ENCODE measurements around the gene MYO15A. TPM values are rescaled to one million over a fixed set of nuclear protein-coding genes. Genes with fewer than 3 reads are reported as not detected.
A peak's percentile ranks its signal among the peaks of the same experiment; 100 is the strongest.

The MYO15A gene
- total and polyA plus RNA-seq, 7 donors = 0.10 to 0.76 (median 0.28) TPM

DNA sequence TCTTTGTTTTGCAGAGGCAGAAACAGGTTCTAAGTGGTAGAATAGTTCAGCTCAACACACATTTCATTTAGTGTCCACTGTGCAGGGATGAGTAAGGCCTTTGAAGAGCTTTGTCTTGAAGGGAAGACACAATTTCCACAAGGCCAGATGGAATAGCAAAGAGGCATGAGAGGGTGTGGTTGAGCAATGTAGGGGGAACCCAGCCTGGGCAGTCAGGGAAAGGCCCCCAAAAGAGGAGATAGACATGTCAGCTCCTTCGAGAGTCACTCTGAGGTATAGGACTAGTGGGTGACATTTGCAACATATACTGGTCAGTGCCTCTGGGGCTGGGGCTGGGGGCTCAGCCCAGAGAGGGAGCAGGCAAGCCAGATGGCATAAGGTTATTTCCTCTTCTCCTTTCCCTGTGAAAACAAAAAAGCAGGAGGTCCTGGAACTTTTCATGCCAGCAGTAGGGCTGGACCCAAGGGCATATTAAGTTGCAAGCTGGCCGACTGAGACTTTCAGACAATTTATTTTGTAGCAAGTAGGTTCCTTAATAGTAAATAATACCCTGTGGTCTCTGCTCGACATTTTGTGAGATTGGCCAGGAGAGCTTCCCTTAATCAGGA is 82.2 kb downstream of the MYO15A start:
- Histone ChIP-seq H3K9me3 (no peaks in the 10 kb centered on the region), H3K36me3 (ENCODE audit: insufficient read depth in 1 of 2, low read depth in 1 of 2) (peaks cover 8 to 31% of the 10 kb centered on the region in 2 donors), H3K27me3 (ENCODE audit: insufficient read depth in 3 of 3, low read length in 2 of 3) (no peaks in the 10 kb centered on the region), H3K4me1 (peaks cover 87% of the 10 kb centered on the region), H3K4me3 (peak overlapping the region; percentile 42), H3K27ac (peak overlapping the region; percentile 96)
- DNase-seq (no peak), ATAC-seq (peak in 1 of 4 donors; percentile 5)
- intact Hi-C loops (cut with DNase I) = no loop called here
- WGBS, 3 donors = 16 to 29% (median 26%) methylated on average over 3 of the region's 3 CpGs
- TF ChIP-seq, protein P1, sequence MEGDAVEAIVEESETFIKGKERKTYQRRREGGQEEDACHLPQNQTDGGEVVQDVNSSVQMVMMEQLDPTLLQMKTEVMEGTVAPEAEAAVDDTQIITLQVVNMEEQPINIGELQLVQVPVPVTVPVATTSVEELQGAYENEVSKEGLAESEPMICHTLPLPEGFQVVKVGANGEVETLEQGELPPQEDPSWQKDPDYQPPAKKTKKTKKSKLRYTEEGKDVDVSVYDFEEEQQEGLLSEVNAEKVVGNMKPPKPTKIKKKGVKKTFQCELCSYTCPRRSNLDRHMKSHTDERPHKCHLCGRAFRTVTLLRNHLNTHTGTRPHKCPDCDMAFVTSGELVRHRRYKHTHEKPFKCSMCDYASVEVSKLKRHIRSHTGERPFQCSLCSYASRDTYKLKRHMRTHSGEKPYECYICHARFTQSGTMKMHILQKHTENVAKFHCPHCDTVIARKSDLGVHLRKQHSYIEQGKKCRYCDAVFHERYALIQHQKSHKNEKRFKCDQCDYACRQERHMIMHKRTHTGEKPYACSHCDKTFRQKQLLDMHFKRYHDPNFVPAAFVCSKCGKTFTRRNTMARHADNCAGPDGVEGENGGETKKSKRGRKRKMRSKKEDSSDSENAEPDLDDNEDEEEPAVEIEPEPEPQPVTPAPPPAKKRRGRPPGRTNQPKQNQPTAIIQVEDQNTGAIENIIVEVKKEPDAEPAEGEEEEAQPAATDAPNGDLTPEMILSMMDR (IDR thresholded peaks at IDR 0.05) = no peak

- TF ChIP-seq, protein P1 (IDR thresholded peaks at IDR 0.05) = no peak
- Histone ChIP-seq H3K27me3 (ENCODE audit: insufficient read depth in 3 of 3, low read length in 2 of 3) (no peaks in the 10 kb centered on the region), H3K4me3 (peak overlapping the region; percentile 42), H3K36me3 (ENCODE audit: insufficient read depth in 1 of 2, low read depth in 1 of 2) (peaks cover 8 to 36% of the 10 kb centered on the region in 2 donors), H3K27ac (peak overlapping the region; percentile 96), H3K9me3 (no peaks in the 10 kb centered on the region), H3K4me1 (peaks cover 88% of the 10 kb centered on the region)
- intact Hi-C loops (cut with DNase I) = no loop called here
- peak in 2 of 4 donors; percentile 6 to 29 for ATAC-seq
- DNase-seq = no peak
- 7 to 14% (median 11%) methylated on average over 3 of the region's 3 CpGs for WGBS, 3 donors
Measured at GRCh38 chr17:18191236-18191667, 82.7 kb downstream of the MYO15A start.

DNA sequence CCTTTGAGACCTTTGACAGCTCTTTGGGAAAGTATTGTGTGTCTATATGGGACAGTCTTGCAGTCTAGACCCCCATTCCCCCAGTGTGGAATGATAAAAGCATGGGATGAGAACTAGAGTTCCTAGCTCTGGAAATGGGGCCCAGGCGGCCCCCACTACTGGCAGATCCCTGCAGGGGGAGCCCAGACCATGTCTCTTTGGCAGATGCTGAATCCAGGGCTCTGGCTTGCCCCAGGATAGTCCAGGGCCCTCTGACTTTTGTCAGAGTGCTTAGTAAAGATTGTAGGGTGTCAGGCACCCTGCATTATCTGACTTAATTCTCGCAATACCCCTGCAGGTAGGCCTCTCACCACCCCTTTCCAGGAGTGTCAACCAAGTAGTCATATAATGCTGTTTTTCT is 83.4 kb downstream of the MYO15A start:
- 80 to 90% (median 84%) methylated on average over 2 of the region's 2 CpGs for WGBS, 3 donors
- no peaks in the 10 kb centered on the region for H3K27me3 ChIP-seq (ENCODE audit: insufficient read depth in 3 of 3, low read length in 2 of 3)
- peak in 2 of 4 donors; percentile 29 to 34 for ATAC-seq
- peaks cover 8 to 43% of the 10 kb centered on the region in 2 donors for H3K36me3 ChIP-seq (ENCODE audit: insufficient read depth in 1 of 2, low read depth in 1 of 2)
- H3K4me3 ChIP-seq = no peak overlapping the region
- intact Hi-C loops (cut with DNase I) = no loop called here
- no peak for DNase-seq
- H3K27ac ChIP-seq = peak overlapping the region; percentile 96
- TF ChIP-seq, protein P1 (IDR thresholded peaks at IDR 0.05) = peak; percentile 15
- H3K4me1 ChIP-seq = peaks cover 92% of the 10 kb centered on the region
- no peaks in the 10 kb centered on the region for H3K9me3 ChIP-seq

DNA sequence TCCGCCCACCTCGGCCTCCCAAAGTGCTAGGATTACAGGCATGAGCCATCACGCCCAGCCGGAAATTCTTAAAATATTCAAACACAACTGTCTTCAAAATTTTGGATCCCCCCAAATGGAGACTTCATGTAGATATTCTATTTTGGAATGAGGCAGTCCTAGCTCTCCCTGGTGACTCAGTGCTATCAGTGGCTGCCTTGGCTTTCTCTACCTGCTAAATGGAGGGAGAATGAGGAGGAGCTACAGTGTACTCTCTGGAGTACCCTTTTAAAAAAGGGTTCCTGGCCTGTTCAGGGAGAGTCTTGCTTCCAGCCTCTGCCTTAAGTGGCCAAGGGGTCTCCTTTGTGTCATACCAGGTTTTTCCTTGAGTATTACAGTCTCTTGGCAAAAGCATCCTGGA is 85.8 kb downstream of the MYO15A start:
- ATAC-seq (peak; percentile 42 to 68 (median 51)), DNase-seq (no peak)
- TF ChIP-seq, protein P1 (IDR thresholded peaks at IDR 0.05) = no peak
- intact Hi-C loops (cut with DNase I) = no loop called here
- Histone ChIP-seq H3K4me1 (peaks cover 90% of the 10 kb centered on the region), H3K27ac (peak overlapping the region; percentile 70), H3K9me3 (no peaks in the 10 kb centered on the region), H3K27me3 (ENCODE audit: insufficient read depth in 3 of 3, low read length in 2 of 3) (no peaks in the 10 kb centered on the region), H3K36me3 (ENCODE audit: insufficient read depth in 1 of 2, low read depth in 1 of 2) (peaks cover 5 to 48% of the 10 kb centered on the region in 2 donors), H3K4me3 (no peak overlapping the region)
- 70 to 89% (median 73%) methylated on average over 4 of the region's 4 CpGs for WGBS, 3 donors

DNA sequence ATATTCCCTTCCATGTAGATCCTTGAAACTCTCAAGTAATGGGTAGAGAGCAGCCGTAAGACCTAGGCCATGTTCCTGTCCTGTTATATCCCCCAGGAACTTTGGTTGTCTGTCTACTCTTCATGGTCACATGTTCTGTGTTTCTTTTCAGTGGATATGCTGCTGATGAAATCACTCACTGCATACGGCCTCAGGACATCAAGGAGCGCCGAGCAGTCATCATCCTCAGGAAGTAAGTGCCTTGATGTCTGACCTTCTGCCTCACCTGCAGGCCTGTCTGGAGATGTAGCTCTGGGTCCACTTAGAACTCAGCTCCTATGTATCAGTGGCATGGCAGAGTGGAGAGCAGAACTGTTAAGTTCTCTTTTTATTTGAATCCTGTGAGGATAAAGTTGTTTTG is 86.2 kb downstream of the MYO15A start:
- no peak for ATAC-seq
- H3K9me3 ChIP-seq = no peaks in the 10 kb centered on the region
- TF ChIP-seq, protein P1 (IDR thresholded peaks at IDR 0.05) = no peak
- H3K36me3 ChIP-seq (ENCODE audit: insufficient read depth in 1 of 2, low read depth in 1 of 2) = peaks cover 5 to 51% of the 10 kb centered on the region in 2 donors
- H3K27ac ChIP-seq = peak overlapping the region; percentile 70
- intact Hi-C loops (cut with DNase I) = no loop called here
- no peaks in the 10 kb centered on the region for H3K27me3 ChIP-seq (ENCODE audit: insufficient read depth in 3 of 3, low read length in 2 of 3)
- DNase-seq = no peak
- 58 to 75% (median 60%) methylated on average over 4 of the region's 4 CpGs for WGBS, 3 donors
- H3K4me3 ChIP-seq = no peak overlapping the region
- H3K4me1 ChIP-seq = peaks cover 86% of the 10 kb centered on the region

Data from psoas muscle (tissue), 8 donors.